Fibroblast of skin of right biceps (primary cell): ENCODE results near the gene TSHZ2.
"Not testable (repeated sequence)": the region's sequence is repeated elsewhere in the genome, so short reads cannot be mapped to it uniquely, and the experiment has no call there.

Source experiments
- DNase-seq: peaks from one replicate; pipeline ENCODE4 v3.0.0-alpha.2; 2013

TSHZ2 gene

GRCh38 chr20:53491462-53491861 lies 519.3 kb downstream of the TSHZ2 start:
- peak; percentile 11 for DNase-seq

- DNase-seq, result peak; percentile 26
Observed at GRCh38 chr20:53492212-53492611, 520.1 kb downstream of the TSHZ2 start.

- DNase-seq, result peak; percentile 60
Observed at GRCh38 chr20:53493311-53493857, 521.2 kb downstream of the TSHZ2 start.

- DNase-seq, result no peak
Observed at GRCh38 chr20:53494753-53495152, 522.6 kb downstream of the TSHZ2 start.

- peak; percentile 7 for DNase-seq
Observed at GRCh38 chr20:53495398-53496092, 523.4 kb downstream of the TSHZ2 start.

GRCh38 chr20:53497246-53497645 lies 525.1 kb downstream of the TSHZ2 start:
- DNase-seq, result no peak

GRCh38 chr20:53498341-53498740 lies 526.2 kb downstream of the TSHZ2 start:
- DNase-seq, result no peak

- no peak for DNase-seq
Observed at GRCh38 chr20:53500651-53501050, 528.5 kb downstream of the TSHZ2 start.

- DNase-seq, result no peak
Observed at GRCh38 chr20:53502820-53503219, 530.7 kb downstream of the TSHZ2 start.

GRCh38 chr20:53503517-53503919 lies 531.4 kb downstream of the TSHZ2 start:
- no peak for DNase-seq

- DNase-seq, result not testable (repeated sequence)
Observed at GRCh38 chr20:53504106-53504505, 531.9 kb downstream of the TSHZ2 start.

GRCh38 chr20:53510262-53510661 lies 538.1 kb downstream of the TSHZ2 start:
- peak; percentile 21 for DNase-seq

- DNase-seq, result no peak
Observed at GRCh38 chr20:53510704-53511103, 538.5 kb downstream of the TSHZ2 start.

GRCh38 chr20:53512076-53512475 lies 539.9 kb downstream of the TSHZ2 start:
- no peak for DNase-seq

GRCh38 chr20:53513168-53513488 lies 541.0 kb downstream of the TSHZ2 start:
- peak; percentile 39 for DNase-seq

GRCh38 chr20:53513489-53514298 lies 541.5 kb downstream of the TSHZ2 start:
- no peak for DNase-seq

- DNase-seq, result no peak
Observed at GRCh38 chr20:53515749-53516148, 543.6 kb downstream of the TSHZ2 start.

GRCh38 chr20:53517146-53517545 lies 545.0 kb downstream of the TSHZ2 start:
- no peak for DNase-seq

- peak; percentile 51 for DNase-seq
Observed at GRCh38 chr20:53521421-53521820, 549.3 kb downstream of the TSHZ2 start.

GRCh38 chr20:53522026-53522425 lies 549.9 kb downstream of the TSHZ2 start:
- DNase-seq, result no peak

GRCh38 chr20:53522696-53523095 lies 550.5 kb downstream of the TSHZ2 start:
- DNase-seq, result no peak

- not testable (repeated sequence) for DNase-seq
Observed at GRCh38 chr20:53523615-53524014, 551.5 kb downstream of the TSHZ2 start.

- no peak for DNase-seq
Observed at GRCh38 chr20:53524589-53525312, 552.6 kb downstream of the TSHZ2 start.
